GM12891 (cell line): ENCODE results near the gene BPIFB6.

Experiments used
- PAX5 ChIP-seq: IDR thresholded peaks from 2 replicates; pipeline ENCODE4 v1.6.1; 2011; ENCODE audit warnings: low read length, moderate library complexity, mild to moderate bottlenecking; ENCODE audit not compliant: insufficient read depth, severe bottlenecking
- POLR2A ChIP-seq: IDR thresholded peaks from 2 replicates; pipeline ENCODE4 v1.6.1; 2011; ENCODE audit warnings: low read depth, low read length, control low read depth
- POLR2AphosphoS5 ChIP-seq: IDR thresholded peaks from 2 replicates; pipeline ENCODE4 v1.6.1; 2011; ENCODE audit warnings: low read depth, low read length, control low read depth
- POU2F2 ChIP-seq: IDR thresholded peaks from 2 replicates; pipeline ENCODE4 v1.6.1; 2011; ENCODE audit warnings: low read depth, mild to moderate bottlenecking, control low read depth, low read length, moderate library complexity
- TAF1 ChIP-seq: IDR thresholded peaks from 2 replicates; pipeline ENCODE4 v1.6.1; 2011; ENCODE audit warnings: low read depth, low read length, control low read depth

DNA sequence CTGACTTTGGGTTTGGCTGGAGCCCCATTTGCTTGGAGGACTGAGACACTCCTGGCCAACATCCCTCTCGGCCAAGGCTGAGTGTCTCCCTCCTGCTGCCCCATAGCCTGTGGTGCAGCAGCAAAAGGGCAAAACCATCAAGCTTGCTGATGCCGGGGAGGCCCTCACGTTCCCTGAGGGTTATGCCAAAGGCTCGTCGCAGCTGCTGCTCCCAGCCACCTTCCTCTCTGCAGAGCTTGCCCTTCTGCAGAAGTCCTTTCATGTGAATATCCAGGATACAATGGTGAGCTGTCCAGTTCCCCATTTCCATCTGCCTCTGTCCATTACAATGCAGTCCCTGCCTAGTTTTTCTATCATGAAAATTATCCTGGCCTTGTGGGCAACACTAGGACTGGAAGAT, 6.0 kb downstream of the BPIFB6 start:
- TF ChIP-seq POLR2AphosphoS5 (no peak), POLR2A (no peak), PAX5 (no peak), POU2F2 (no peak), TAF1 (no peak)
